OCI-LY1 (cell line): ENCODE results near the gene SOX10.

Source experiments
- CTCF ChIP-seq: fragments of 200-600 bp; sonication (generic), shearing (Covaris generic); IDR thresholded peaks from 2 replicates; pipeline ENCODE4 v1.5.1; 2017; ENCODE audit warnings: mild to moderate bottlenecking, antibody characterized with exemption, low read length, moderate library complexity, mixed read lengths
- EZH2 ChIP-seq: fragments of 200-600 bp; sonication (generic), shearing (Covaris generic); IDR thresholded peaks from 2 replicates; pipeline ENCODE4 v1.8.0; 2017; ENCODE audit warnings: borderline replicate concordance, mixed run types, mild to moderate bottlenecking, antibody characterized with exemption, low read length, moderate library complexity, mixed read lengths

DNA sequence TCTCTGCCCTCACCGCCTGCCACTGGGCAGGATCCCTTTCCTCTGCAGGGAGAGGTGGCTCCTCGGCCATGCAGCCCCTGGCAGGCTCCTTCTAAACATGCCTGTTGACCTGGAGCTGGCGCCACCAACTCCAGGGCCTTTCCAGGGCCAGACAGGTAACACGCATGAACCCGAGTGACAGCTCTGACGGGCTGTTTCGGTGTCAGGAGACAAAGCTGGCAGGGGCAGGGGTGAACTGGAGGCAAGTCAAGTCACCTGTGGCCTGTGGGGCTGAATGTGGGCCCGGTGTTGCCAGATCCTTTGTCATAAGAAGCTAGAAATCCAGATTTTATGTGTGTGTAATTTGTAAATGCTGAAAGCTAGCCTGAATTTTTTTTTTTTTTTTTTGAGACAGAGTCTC, 42.2 kb downstream of the SOX10 start:
- no peak for TF ChIP-seq CTCF
- no peak for TF ChIP-seq EZH2
